Fibroblast of villous mesenchyme (primary cell): Measurements from ENCODE around the gene GLT8D2. TPM values are rescaled to one million over a fixed set of nuclear protein-coding genes. Genes with fewer than 3 reads are reported as not detected.

Experiments used
- DNase-seq: peaks from one replicate; pipeline ENCODE4 v3.0.0-alpha.2; 2010; ENCODE audit warnings: low read depth
- H3K4me3 ChIP-seq: 2 replicates; pipeline ENCODE4 v1.5.1; 2011; ENCODE audit warnings: low read depth, mild to moderate bottlenecking, low read length
- total RNA-seq: library from RNA; depleted of rRNA; stranded (reverse); fragments of >200 nt; gene quantifications from 2 replicates; pipeline ENCODE4 v1.2.3, GENCODE V29; 2012
- TF ChIP-seq, protein P1 (sequence below): IDR thresholded peaks from 2 replicates; pipeline ENCODE4 v1.5.1; 2012; ENCODE audit warnings: low read depth, mild to moderate bottlenecking, low read length; ENCODE audit not compliant: insufficient read depth

GLT8D2 gene, protein sequence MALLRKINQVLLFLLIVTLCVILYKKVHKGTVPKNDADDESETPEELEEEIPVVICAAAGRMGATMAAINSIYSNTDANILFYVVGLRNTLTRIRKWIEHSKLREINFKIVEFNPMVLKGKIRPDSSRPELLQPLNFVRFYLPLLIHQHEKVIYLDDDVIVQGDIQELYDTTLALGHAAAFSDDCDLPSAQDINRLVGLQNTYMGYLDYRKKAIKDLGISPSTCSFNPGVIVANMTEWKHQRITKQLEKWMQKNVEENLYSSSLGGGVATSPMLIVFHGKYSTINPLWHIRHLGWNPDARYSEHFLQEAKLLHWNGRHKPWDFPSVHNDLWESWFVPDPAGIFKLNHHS
- 51.4 and 55.1 TPM in 2 replicates for total RNA-seq

DNA sequence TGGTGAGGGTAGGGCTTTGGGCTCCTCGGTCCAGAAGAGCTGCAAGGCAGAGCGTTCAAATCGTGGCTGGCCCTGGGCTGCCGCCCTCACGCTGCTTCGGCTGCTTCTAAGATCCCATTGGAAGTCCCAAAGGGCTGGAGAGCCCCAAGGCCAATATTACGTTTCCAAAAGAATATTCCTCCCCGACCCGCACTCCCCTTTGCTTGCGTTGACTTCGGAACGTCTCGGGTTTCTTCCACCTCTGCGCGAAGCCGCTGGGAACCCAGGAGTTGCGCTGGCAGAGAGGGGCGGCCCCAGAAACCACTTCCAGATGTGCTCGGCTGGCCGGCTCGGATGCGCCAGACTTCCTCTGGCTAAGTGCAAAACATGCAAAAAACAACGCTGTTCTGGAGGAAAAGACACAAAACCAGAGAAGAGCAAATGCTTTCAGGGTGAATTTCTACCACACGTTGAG is at the start of gene GLT8D2:
Gene GLT8D2, minus strand, starts transcription at position 285 of the 454 bp plus-strand sequence. CDS start 30,539 bp downstream, outside the sequence.
- TF ChIP-seq, protein P1, sequence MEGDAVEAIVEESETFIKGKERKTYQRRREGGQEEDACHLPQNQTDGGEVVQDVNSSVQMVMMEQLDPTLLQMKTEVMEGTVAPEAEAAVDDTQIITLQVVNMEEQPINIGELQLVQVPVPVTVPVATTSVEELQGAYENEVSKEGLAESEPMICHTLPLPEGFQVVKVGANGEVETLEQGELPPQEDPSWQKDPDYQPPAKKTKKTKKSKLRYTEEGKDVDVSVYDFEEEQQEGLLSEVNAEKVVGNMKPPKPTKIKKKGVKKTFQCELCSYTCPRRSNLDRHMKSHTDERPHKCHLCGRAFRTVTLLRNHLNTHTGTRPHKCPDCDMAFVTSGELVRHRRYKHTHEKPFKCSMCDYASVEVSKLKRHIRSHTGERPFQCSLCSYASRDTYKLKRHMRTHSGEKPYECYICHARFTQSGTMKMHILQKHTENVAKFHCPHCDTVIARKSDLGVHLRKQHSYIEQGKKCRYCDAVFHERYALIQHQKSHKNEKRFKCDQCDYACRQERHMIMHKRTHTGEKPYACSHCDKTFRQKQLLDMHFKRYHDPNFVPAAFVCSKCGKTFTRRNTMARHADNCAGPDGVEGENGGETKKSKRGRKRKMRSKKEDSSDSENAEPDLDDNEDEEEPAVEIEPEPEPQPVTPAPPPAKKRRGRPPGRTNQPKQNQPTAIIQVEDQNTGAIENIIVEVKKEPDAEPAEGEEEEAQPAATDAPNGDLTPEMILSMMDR, result no peak
- DNase-seq, result peak; percentile 92
- H3K4me3 ChIP-seq, result peak within 1 kb of the TSS; percentile 64

DNA sequence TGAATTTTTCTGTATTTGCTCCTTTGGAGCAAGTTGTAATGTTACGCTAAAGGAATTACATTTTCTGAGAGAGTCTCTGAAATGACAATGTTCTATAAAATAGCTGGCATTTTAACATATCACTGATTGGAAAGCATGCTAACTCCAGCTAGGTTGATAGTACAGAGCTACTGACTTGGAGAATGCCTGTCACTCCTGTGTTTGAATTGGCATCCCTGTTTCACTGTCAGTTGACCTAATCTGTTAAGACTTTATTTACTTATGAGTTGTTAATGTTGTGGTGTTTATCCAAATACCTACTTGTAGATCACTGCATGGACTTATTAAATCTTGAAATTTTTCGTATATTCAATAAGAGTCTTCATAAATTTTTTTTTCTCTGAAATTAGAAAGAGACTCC is 48.0 kb upstream of the GLT8D2 start:
- no peak overlapping the region for H3K4me3 ChIP-seq
- no peak for DNase-seq
- TF ChIP-seq, protein P1, result no peak

DNA sequence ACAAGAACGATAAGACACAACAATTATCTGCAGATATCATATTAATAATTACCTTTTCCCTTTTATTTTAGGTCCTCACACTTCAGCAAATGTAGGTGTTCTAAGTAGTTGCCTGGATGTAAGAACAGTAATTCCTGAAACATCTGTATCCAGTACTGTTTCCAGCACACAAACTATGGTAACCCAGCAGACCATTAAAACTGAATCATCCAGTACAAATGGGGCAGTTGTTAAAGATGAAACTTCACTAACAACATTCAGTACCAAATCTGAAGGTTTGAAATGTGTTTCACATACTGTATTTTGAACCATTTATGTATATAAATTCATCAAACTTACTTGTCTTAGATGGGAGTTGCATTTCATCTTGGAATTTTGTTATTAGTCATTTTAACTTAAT is 45.3 kb upstream of the GLT8D2 start:
- no peak for DNase-seq
- TF ChIP-seq, protein P1, result no peak

DNA sequence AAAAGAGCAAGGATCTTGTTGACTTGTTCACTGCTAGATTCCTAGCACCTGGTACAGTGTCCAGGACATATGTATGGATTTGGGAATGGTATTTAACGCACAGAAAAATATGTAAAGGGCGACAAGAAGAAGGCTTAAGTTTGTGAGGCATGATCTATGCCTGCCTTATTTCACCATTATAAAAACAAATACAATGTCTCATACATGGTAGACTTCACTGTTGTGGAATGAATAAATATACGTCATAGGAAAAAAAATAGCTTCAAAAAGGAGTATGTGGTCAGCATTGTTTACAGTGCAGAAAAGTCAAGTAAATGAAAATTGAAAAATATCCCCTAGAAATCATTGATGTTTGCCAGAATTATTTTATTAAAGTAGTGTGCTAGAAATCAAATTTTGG is 44.3 kb upstream of the GLT8D2 start:
- no peak for DNase-seq
- TF ChIP-seq, protein P1, result no peak
- H3K4me3 ChIP-seq, result no peak overlapping the region

More for the DNA sequence above, 45.3 kb upstream of the GLT8D2 start:
- H3K4me3 ChIP-seq, result no peak overlapping the region

DNA sequence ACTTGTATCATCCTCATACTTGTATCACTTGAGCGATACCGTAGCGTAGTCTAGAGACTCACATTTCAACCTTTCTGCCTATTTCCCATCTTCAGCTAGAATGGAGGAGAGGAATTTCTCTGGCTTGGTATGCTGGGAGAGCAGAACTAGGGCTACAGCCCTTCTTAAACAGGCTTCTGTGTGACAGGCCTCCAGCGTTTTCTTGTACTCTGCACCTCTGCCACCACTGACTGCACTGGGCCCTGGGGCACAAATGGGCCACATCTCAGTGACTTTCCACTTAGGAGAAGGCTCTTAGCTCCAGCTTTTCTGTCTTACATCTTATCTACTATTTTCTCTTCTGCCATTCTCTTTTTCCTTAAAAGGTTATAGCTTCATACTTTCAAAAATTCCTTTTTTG is 41.1 kb upstream of the GLT8D2 start:
- no peak for DNase-seq
- no peak overlapping the region for H3K4me3 ChIP-seq

DNA sequence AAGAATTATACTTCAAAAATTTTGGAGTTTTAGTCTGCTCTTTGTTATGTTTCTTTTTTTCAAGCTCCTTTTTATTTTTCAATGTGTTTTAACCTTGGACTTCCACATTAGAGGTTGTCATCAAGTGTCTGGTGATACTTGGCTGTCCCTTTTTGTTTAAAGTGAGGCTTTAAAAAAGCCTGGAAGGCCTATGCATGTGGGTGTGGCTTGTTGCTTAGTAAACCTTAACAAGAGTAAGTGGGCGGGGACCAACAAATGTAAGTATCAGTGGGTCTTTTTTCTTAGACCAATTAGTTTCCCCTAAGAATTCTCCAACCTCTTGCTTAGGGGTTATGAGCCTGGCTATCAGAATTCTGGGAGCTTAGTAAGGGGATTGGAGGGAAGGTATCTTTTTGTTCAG is 40.7 kb upstream of the GLT8D2 start:
- TF ChIP-seq, protein P1, result no peak
- DNase-seq, result no peak
- no peak overlapping the region for H3K4me3 ChIP-seq

More for the DNA sequence above, 41.1 kb upstream of the GLT8D2 start:
- TF ChIP-seq, protein P1, result no peak
